Breast epithelium (tissue), 3 donors: ENCODE results near the gene MOCS3.

Experiments used
- CTCF ChIP-seq, 3 donors: fragments of 450-650 bp; IDR thresholded peaks; one replicate each; pipeline ENCODE4 v1.5.1; 2016 to 2017; ENCODE audit warnings: antibody characterized with exemption in 3 of 3, mild to moderate bottlenecking in 3 of 3, moderate library complexity in 3 of 3
- POLR2AphosphoS5 ChIP-seq, 3 donors: sonication (generic); formaldehyde crosslinking; IDR thresholded peaks; one replicate each; pipeline ENCODE4 v1.6.1; 2017; ENCODE audit warnings: antibody characterized with exemption in 3 of 3

GRCh38 chr20:50982363-50982762 lies 23.7 kb downstream of the MOCS3 start:
- TF ChIP-seq CTCF (IDR thresholded peaks at IDR 0.05), result no peak
- TF ChIP-seq POLR2AphosphoS5 (IDR thresholded peaks at IDR 0.05), result no peak
